Choroid plexus epithelial cell (primary cell): ENCODE results near the gene POLE.

ENCODE experiments used
- DNase-seq: peaks from one replicate; pipeline ENCODE4 v3.0.0-alpha.2; 2010; ENCODE audit warnings: low read depth
- H3K4me3 ChIP-seq: 2 replicates; pipeline ENCODE4 v1.5.1; 2011; ENCODE audit warnings: low read depth, mild to moderate bottlenecking, control low read depth, low read length, moderate library complexity
- TF ChIP-seq, protein P1 (sequence below): conservative IDR thresholded peaks from 2 replicates; pipeline ENCODE4 v1.5.1; 2011; ENCODE audit warnings: low read depth, mild to moderate bottlenecking, control low read depth, inconsistent platforms, low read length, moderate library complexity

POLE gene

GRCh38 chr12:132593071-132593470, 94.1 kb downstream of the POLE start:
- TF ChIP-seq, protein P1, sequence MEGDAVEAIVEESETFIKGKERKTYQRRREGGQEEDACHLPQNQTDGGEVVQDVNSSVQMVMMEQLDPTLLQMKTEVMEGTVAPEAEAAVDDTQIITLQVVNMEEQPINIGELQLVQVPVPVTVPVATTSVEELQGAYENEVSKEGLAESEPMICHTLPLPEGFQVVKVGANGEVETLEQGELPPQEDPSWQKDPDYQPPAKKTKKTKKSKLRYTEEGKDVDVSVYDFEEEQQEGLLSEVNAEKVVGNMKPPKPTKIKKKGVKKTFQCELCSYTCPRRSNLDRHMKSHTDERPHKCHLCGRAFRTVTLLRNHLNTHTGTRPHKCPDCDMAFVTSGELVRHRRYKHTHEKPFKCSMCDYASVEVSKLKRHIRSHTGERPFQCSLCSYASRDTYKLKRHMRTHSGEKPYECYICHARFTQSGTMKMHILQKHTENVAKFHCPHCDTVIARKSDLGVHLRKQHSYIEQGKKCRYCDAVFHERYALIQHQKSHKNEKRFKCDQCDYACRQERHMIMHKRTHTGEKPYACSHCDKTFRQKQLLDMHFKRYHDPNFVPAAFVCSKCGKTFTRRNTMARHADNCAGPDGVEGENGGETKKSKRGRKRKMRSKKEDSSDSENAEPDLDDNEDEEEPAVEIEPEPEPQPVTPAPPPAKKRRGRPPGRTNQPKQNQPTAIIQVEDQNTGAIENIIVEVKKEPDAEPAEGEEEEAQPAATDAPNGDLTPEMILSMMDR: no peak
- no peak for DNase-seq
- no peak overlapping the region for H3K4me3 ChIP-seq

DNA sequence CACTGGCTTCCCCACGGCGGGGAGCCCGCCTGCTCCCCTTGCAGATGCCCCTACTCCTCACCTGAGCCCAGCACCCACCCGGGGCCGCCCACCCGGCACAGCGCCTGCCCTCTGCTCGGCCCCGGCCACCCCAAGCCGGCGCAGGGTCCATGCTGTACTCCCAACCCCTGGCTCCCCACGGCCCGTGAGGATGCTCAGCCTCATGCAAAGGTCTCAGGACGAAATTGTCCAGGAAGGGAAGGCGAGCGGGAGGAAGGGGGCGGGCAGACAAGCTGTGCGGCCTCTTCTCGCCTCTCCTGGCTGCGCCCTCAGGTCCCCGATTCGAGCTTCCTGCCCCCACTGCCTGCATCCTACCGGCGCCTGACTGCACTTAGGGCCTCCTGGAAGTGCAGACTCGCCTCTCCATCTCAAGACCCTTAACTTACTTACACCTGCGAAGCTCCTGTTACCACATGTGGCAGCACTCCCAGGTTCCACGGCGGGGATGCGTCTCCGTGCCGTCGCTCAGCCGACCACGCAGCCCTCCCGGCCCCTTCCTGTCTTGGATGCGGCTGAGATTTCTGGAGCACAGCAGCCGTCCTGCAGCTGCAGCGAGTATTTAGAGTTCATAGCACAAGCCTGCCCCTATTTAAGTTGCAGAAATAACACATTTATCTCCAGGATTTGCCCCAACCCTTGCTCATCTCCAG, 94.7 kb downstream of the POLE start:
- TF ChIP-seq, protein P1: no peak
- DNase-seq: no peak

GRCh38 chr12:132591107-132591935, 95.8 kb downstream of the POLE start:
- no peak for DNase-seq
- TF ChIP-seq, protein P1: no peak
- no peak overlapping the region for H3K4me3 ChIP-seq

More for the DNA sequence above, 94.7 kb downstream of the POLE start:
- H3K4me3 ChIP-seq: no peak overlapping the region

DNA sequence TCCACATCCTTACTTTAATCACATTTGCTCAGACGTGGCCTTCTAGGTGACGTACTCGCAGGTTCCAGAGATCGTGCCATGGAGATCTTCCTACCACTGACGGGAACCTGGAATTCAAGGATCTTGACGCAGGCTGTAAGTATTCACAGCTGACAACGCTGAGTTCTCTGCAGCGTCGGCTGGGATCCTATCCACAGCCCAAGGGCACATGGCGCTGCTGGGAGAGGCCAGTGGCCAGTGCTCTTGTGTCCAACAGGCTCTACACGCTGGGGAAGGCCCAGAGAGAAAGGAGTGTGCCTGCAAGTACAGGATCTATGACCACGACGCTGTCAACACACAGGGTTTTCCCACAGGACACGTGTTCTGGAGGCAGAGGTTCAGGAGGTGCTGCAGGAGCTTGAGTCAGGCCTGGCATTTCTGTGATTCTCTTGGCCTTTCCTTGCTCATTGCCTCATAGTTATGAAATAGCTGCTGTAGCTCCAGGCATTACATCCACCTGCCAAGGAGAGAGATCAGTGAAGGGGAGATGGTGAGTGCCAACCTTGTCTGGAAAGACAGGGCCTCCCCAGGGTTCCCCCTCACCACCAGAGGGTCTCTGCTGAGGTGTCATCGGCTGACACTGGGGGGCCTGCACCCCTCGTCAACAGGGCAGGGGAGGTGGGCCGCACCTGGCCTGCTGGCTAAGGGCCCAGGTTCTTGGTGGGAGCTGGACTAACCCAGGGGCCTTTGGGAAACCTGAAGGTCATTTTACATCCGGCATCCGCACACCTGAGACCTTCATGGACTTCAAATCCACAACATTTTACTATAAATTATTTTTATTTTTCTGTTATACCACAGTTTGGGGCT, 98.1 kb downstream of the POLE start:
- no peak overlapping the region for H3K4me3 ChIP-seq
- TF ChIP-seq, protein P1: no peak
- DNase-seq: no peak

GRCh38 chr12:132588319-132588718, 98.8 kb downstream of the POLE start:
- no peak overlapping the region for H3K4me3 ChIP-seq
- TF ChIP-seq, protein P1: no peak
- no peak for DNase-seq

- H3K4me3 ChIP-seq: no peak overlapping the region
- TF ChIP-seq, protein P1: no peak
- no peak for DNase-seq
Measured at GRCh38 chr12:132587781-132588180, 99.4 kb downstream of the POLE start.
